Hepatocyte (in vitro differentiated cells): Measurements from ENCODE around the gene CFAP126.

Experiments used
- CTCF ChIP-seq: fragments of 200-600 bp; sonication (generic); IDR thresholded peaks from 2 replicates; pipeline ENCODE4 v1.5.1; 2016; ENCODE audit warnings: antibody characterized with exemption, mild to moderate bottlenecking; ENCODE audit not compliant: poor library complexity
- EZH2 ChIP-seq: fragments of 200-600 bp; sonication (generic); IDR thresholded peaks from 2 replicates; pipeline ENCODE4 v1.6.1; 2016; ENCODE audit warnings: antibody characterized with exemption, mild to moderate bottlenecking, borderline replicate concordance
- EZH2phosphoT487 ChIP-seq: fragments of 200-600 bp; sonication (generic); IDR thresholded peaks from one replicate; pipeline ENCODE4 v1.6.1; 2018; ENCODE audit warnings: antibody characterized with exemption, mild to moderate bottlenecking, low read depth, moderate library complexity; ENCODE audit not compliant: unreplicated experiment, severe bottlenecking

DNA sequence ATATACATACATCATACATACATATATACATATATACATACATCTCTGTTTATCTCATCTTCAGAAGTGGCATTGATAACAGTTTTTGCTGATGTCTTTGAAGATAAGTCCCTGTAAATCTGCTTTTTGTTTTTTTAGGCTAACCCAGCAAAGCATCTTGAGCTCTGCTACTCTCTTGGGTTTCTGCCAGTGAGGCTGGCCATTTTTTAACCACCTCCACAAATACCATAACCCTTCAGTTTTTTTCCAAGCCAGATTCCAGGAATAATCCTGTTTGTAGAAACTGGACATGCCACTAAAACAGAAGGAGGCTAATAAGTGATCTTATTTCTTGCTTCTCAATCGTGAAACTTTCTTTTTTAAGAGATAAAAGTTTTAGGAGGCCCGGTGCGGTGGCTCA lies 31.9 kb downstream of the CFAP126 start:
- TF ChIP-seq CTCF, result no peak
- TF ChIP-seq EZH2, result no peak
- no peak for TF ChIP-seq EZH2phosphoT487
